ENCODE measurements around the gene RAB6A.

DNA sequence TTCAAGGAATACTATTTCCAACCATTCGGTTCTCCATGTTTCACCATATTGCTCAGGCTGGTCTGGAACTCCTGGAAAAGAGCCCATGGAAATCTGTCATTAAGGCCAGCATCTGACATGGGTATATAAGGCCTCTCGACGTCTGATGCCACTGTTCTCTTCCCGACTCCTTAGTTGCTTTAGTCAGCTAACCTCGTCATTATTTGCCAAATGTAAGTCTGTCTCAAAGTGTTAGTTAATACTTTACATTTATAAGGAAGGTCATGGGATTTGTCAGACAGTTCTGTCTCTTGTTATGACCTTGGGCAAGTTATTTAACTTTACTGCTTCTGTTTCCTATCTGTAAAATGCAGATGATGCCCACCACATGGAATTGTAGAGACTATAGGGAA, 28.4 kb upstream of the RAB6A start:
- TF ChIP-seq, protein P1, sequence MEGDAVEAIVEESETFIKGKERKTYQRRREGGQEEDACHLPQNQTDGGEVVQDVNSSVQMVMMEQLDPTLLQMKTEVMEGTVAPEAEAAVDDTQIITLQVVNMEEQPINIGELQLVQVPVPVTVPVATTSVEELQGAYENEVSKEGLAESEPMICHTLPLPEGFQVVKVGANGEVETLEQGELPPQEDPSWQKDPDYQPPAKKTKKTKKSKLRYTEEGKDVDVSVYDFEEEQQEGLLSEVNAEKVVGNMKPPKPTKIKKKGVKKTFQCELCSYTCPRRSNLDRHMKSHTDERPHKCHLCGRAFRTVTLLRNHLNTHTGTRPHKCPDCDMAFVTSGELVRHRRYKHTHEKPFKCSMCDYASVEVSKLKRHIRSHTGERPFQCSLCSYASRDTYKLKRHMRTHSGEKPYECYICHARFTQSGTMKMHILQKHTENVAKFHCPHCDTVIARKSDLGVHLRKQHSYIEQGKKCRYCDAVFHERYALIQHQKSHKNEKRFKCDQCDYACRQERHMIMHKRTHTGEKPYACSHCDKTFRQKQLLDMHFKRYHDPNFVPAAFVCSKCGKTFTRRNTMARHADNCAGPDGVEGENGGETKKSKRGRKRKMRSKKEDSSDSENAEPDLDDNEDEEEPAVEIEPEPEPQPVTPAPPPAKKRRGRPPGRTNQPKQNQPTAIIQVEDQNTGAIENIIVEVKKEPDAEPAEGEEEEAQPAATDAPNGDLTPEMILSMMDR (IDR thresholded peaks at IDR 0.05 in 4 of 5, conservative IDR thresholded peaks at IDR 0.05 in 1 of 5), result no peak
- TF ChIP-seq POLR2A (IDR thresholded peaks at IDR 0.05), result no peak
